A549 (cell line): ENCODE results near the gene PRRG4. TPM values are rescaled to one million over a fixed set of nuclear protein-coding genes. Genes with fewer than 3 reads are reported as not detected.

Experiments
- ATAC-seq, 2 experiments: fragments of 200-7000 bp in 1 of 2; fragments of >200 bp in 1 of 2; cut with Nextera tagmentation in 1 of 2; cut with Tn5 transposase in 1 of 2; 3 replicates each; pipeline versions ENCODE4 v1.8.0 to v1.9.1; 2018 to 2020; ENCODE audit warnings: mild to moderate bottlenecking in 1 of 2, moderate library complexity in 1 of 2
- CTCF ChIA-PET: fragments of 300-600 bp; sonication (Branson Sonifier 250); formaldehyde crosslinking; extraction: SDS; loops from one replicate; lab custom pipeline; 2021; ENCODE audit warnings: antibody characterized with exemption, inconsistent platforms; lab: Yijun Ruan, JAX
- POLR2A ChIA-PET: fragments of 350-600 bp; formaldehyde crosslinking; extraction: SDS; loops from one replicate; lab custom pipeline; 2021; ENCODE audit warnings: antibody characterized with exemption, inconsistent platforms; lab: Yijun Ruan, JAX
- DNase-seq, 2 experiments: peaks; one replicate each; pipeline versions ENCODE4 v3.0.0 to v3.0.0-alpha.2; 2011 to 2016; ENCODE audit warnings: low read depth in 1 of 2, low spot score in 1 of 2
- FAIRE-seq: peaks from 2 replicates; lab custom pipeline; 2011; peaks lifted over from hg19 to GRCh38; lab: Jason Lieb, UNC
- H3K27ac ChIP-seq, 2 experiments: fragments of >200 bp; sonication (Bioruptor Twin); formaldehyde crosslinking; 3 replicates each; pipeline ENCODE4 v1.5.1; 2016 to 2017
- H3K4me1 ChIP-seq: fragments of >200 bp; sonication (Bioruptor Twin); formaldehyde crosslinking; 3 replicates; pipeline ENCODE4 v1.6.1; 2016
- H3K4me2 ChIP-seq: fragments of >200 bp; sonication (Bioruptor Twin); formaldehyde crosslinking; 3 replicates; pipeline ENCODE4 v1.6.1; 2016
- H3K4me3 ChIP-seq: fragments of >200 bp; sonication (Bioruptor Twin); formaldehyde crosslinking; 3 replicates; pipeline ENCODE4 v1.5.1; 2016
- H3K9me3 ChIP-seq: fragments of >200 bp; sonication (Bioruptor Twin); formaldehyde crosslinking; 3 replicates; pipeline ENCODE4 v1.6.1; 2016
- E2F6 ChIP-seq: IDR thresholded peaks from 2 replicates; pipeline ENCODE4 v1.6.1; 2012; ENCODE audit warnings: low read depth, borderline replicate concordance
- EHMT2 ChIP-seq: fragments of 200-600 bp; sonication (generic); IDR thresholded peaks from 2 replicates; pipeline ENCODE4 v1.6.1; 2016; ENCODE audit warnings: antibody characterized with exemption, low read depth, mild to moderate bottlenecking, moderate library complexity
- ESRRA ChIP-seq: fragments of 150-350 bp; IDR thresholded peaks from 2 replicates; pipeline ENCODE4 v1.6.1; 2014; ENCODE audit warnings: mild to moderate bottlenecking, low read length, borderline replicate concordance
- FOSB ChIP-seq: fragments of 250-450 bp; sonication (Bioruptor Pico); IDR thresholded peaks from 2 replicates; pipeline ENCODE4 v1.5.0; 2020; ENCODE audit warnings: mild to moderate bottlenecking, moderate library complexity
- FOXS1 ChIP-seq: fragments of 250-450 bp; sonication (Bioruptor Pico); IDR thresholded peaks from 2 replicates; pipeline ENCODE4 v1.5.0; 2020; ENCODE audit warnings: mild to moderate bottlenecking, moderate library complexity
- HES2 ChIP-seq: fragments of >200 bp; sonication (Bioruptor Twin); formaldehyde crosslinking; IDR thresholded peaks from 2 replicates; pipeline ENCODE4 v1.6.1; 2016
- HMGXB4 ChIP-seq: fragments of 250-450 bp; sonication (Bioruptor Pico); IDR thresholded peaks from 2 replicates; pipeline ENCODE4 v1.5.0; 2021; ENCODE audit warnings: mild to moderate bottlenecking, moderate library complexity, borderline replicate concordance
- KDM5A ChIP-seq: fragments of 200-600 bp; sonication (generic); IDR thresholded peaks from 2 replicates; pipeline ENCODE4 v1.6.1; 2016; ENCODE audit warnings: antibody characterized with exemption, mild to moderate bottlenecking
- MAFK ChIP-seq: fragments of 450-650 bp; IDR thresholded peaks from 2 replicates; pipeline ENCODE4 v1.6.1; 2014; ENCODE audit not compliant: partially characterized antibody
- MAX ChIP-seq: IDR thresholded peaks from 2 replicates; pipeline ENCODE4 v1.6.1; 2012
- MAZ ChIP-seq: fragments of 150-350 bp; IDR thresholded peaks from 2 replicates; pipeline ENCODE4 v1.6.1; 2014; ENCODE audit warnings: antibody characterized with exemption, low read depth, low read length, borderline replicate concordance
- NPAS2 ChIP-seq: fragments of 250-450 bp; sonication (Bioruptor Pico); IDR thresholded peaks from 2 replicates; pipeline ENCODE4 v1.8.0; 2022; ENCODE audit warnings: mild to moderate bottlenecking, moderate library complexity, borderline replicate concordance
- RCOR1 ChIP-seq: fragments of 150-350 bp; IDR thresholded peaks from 2 replicates; pipeline ENCODE4 v1.6.1; 2014; ENCODE audit warnings: antibody characterized with exemption, low read length, low read depth
- REST ChIP-seq: fragments of 200-600 bp; sonication (generic); IDR thresholded peaks from 2 replicates; pipeline ENCODE4 v1.6.1; 2016; ENCODE audit warnings: antibody characterized with exemption, mild to moderate bottlenecking, moderate library complexity
- RNF2 ChIP-seq: fragments of 200-600 bp; sonication (generic); IDR thresholded peaks from 2 replicates; pipeline ENCODE4 v1.6.1; 2016; ENCODE audit warnings: low read depth, mild to moderate bottlenecking, antibody characterized with exemption, moderate library complexity, borderline replicate concordance
- SMC3 ChIP-seq: fragments of >200 bp; sonication (Bioruptor Twin); formaldehyde crosslinking; IDR thresholded peaks from 3 replicates; pipeline ENCODE4 v1.6.1; 2018; ENCODE audit warnings: inconsistent platforms
- ZC3H11A ChIP-seq: fragments of 450-650 bp; IDR thresholded peaks from 2 replicates; pipeline ENCODE4 v1.6.1; 2014; ENCODE audit warnings: antibody characterized with exemption, mild to moderate bottlenecking
- ZSCAN20 ChIP-seq: fragments of 250-450 bp; sonication (Bioruptor Pico); IDR thresholded peaks from 2 replicates; pipeline ENCODE4 v1.8.0; 2022; ENCODE audit warnings: mild to moderate bottlenecking, moderate library complexity
- WGBS: methylation state at CpG from one replicate; pipeline ENCODE4 v1.1.6; 2017; ENCODE audit errors: missing lambda C conversion rate; 5-methylcytosine and 5-hydroxymethylcytosine counted together
- polyA plus RNA-seq, 4 experiments: library from polyadenylated mRNA; depleted of rRNA in 3 of 4; stranded (reverse); fragments of >200 nt; fragmentation: RNase III in 1 of 4; extraction: RNeasy Plus Mini Kit Qiagen cat#74134 plus additional on column Dnase treatment in 1 of 4; gene quantifications; 2 replicates in 3 of 4; 3 replicates in 1 of 4; pipeline ENCODE4 v1.2.3, GENCODE V29; 2011 to 2017

The PRRG4 gene
- polyA plus RNA-seq, 2 of the 4 experiments (the other 2 are of a cell fraction) = 0.83 to 1.4 TPM

- H3K27ac ChIP-seq = no peak overlapping the region
- H3K4me3 ChIP-seq = no peak overlapping the region
- peak overlapping the region; percentile 11; the same call in 1 of the 3 replicates for H3K4me2 ChIP-seq
- POLR2A ChIA-PET = no interaction called here
- TF ChIP-seq NPAS2 (CRISPR knock-in tag) = no peak
- FAIRE-seq = no peak
- no peaks in the 10 kb centered on the region for H3K4me1 ChIP-seq
- peak; percentile 46 to 73 for ATAC-seq
- peak in 1 of 2 experiments; percentile 45 for DNase-seq
- CTCF ChIA-PET = interaction anchor here (0.9 kb wide), 1 partner anchor 13 kb away, joined by 3 read pairs; no protein-coding TSS in a partner anchor
- H3K9me3 ChIP-seq = no peaks in the 10 kb centered on the region
- WGBS = 50% methylated on average over 4 of the region's 4 CpGs
Observed at GRCh38 chr11:32852207-32852606, 22.5 kb downstream of the PRRG4 start.

GRCh38 chr11:32855601-32856000 lies 25.9 kb downstream of the PRRG4 start:
- no peak for DNase-seq
- Histone ChIP-seq H3K9me3 (no peaks in the 10 kb centered on the region), H3K4me1 (no peaks in the 10 kb centered on the region), H3K4me2 (no peak overlapping the region)
- 23% methylated on average over 2 of the region's 2 CpGs for WGBS
- POLR2A ChIA-PET = no interaction called here
- no peak for TF ChIP-seq REST
- no peak for TF ChIP-seq KDM5A
- no peak for TF ChIP-seq ZSCAN20 (CRISPR knock-in tag)
- no peak for TF ChIP-seq HES2
- no peak for TF ChIP-seq RNF2
- no peak for TF ChIP-seq MAFK
- TF ChIP-seq RCOR1 = no peak
- no peak for TF ChIP-seq E2F6
- TF ChIP-seq ZC3H11A = no peak
- TF ChIP-seq MAX = no peak
- TF ChIP-seq HMGXB4 (CRISPR knock-in tag) = no peak
- no peak for TF ChIP-seq FOSB (CRISPR knock-in tag)
- TF ChIP-seq EHMT2 = no peak
- TF ChIP-seq MAZ = no peak
- TF ChIP-seq ESRRA = no peak
- TF ChIP-seq FOXS1 (CRISPR knock-in tag) = no peak
- TF ChIP-seq SMC3 = no peak
- TF ChIP-seq, all 56 proteins: peak for 0
- no peak for ATAC-seq
- CTCF ChIA-PET = no interaction called here
- Histone ChIP-seq H3K4me3 (no peak overlapping the region), H3K27ac (no peak overlapping the region)
- FAIRE-seq = no peak
